Stimulated activated CD4-positive, alpha-beta T cell treated with anti-CD3 and anti-CD28 coated beads, Interleukin-15, amount 100 ng/mL, for 1 hour (primary cell): Measurements from ENCODE around the gene ARHGAP5.
A peak's percentile ranks its signal among the peaks of the same experiment; 100 is the strongest.

Experiments used
- DNase-seq, 2 donors: peaks; one replicate each; pipeline ENCODE4 v3.0.0-alpha.2; 2020; ENCODE audit warnings: low read depth in 1 of 2, low spot score in 1 of 2

ARHGAP5 gene

GRCh38 chr14:32074887-32075572, 2.1 kb upstream of the ARHGAP5 start:
- no peak for DNase-seq

GRCh38 chr14:32075672-32076277, 1.3 kb upstream of the ARHGAP5 start:
- peak; percentile 15 to 25 for DNase-seq

- peak; percentile 61 to 71 for DNase-seq
Observed at GRCh38 chr14:32076278-32077080, 625 bp upstream of the ARHGAP5 start.

GRCh38 chr14:32078023-32078857, 1.1 kb downstream of the ARHGAP5 start:
- DNase-seq: no peak

GRCh38 chr14:32078858-32079216, 1.7 kb downstream of the ARHGAP5 start:
- DNase-seq: no peak

- no peak for DNase-seq
Observed at GRCh38 chr14:32079264-32079663, 2.2 kb downstream of the ARHGAP5 start.

- no peak for DNase-seq
Observed at GRCh38 chr14:32080001-32080510, 3.0 kb downstream of the ARHGAP5 start.

GRCh38 chr14:32081901-32082300, 4.8 kb downstream of the ARHGAP5 start:
- no peak for DNase-seq

- DNase-seq: no peak
Observed at GRCh38 chr14:32083315-32083624, 6.2 kb downstream of the ARHGAP5 start.

GRCh38 chr14:32083789-32084188, 6.7 kb downstream of the ARHGAP5 start:
- no peak for DNase-seq

- DNase-seq: no peak
Observed at GRCh38 chr14:32085182-32085844, 8.2 kb downstream of the ARHGAP5 start.

GRCh38 chr14:32085845-32086383, 8.8 kb downstream of the ARHGAP5 start:
- DNase-seq: no peak

- DNase-seq: no peak
Observed at GRCh38 chr14:32087173-32087861, 10.2 kb downstream of the ARHGAP5 start.

- DNase-seq: no peak
Observed at GRCh38 chr14:32087907-32088306, 10.8 kb downstream of the ARHGAP5 start.

- no peak for DNase-seq
Observed at GRCh38 chr14:32090686-32091085, 13.6 kb downstream of the ARHGAP5 start.

- DNase-seq: no peak
Observed at GRCh38 chr14:32099473-32099872, 22.4 kb downstream of the ARHGAP5 start.

- no peak for DNase-seq
Observed at GRCh38 chr14:32100175-32100574, 23.1 kb downstream of the ARHGAP5 start.

GRCh38 chr14:32102152-32102787, 25.2 kb downstream of the ARHGAP5 start:
- DNase-seq: no peak

GRCh38 chr14:32102968-32103367, 25.9 kb downstream of the ARHGAP5 start:
- no peak for DNase-seq
